Left ventricle myocardium inferior (tissue), 1 donor: Measurements from ENCODE around the gene TMEM101. TPM values are rescaled to one million over a fixed set of nuclear protein-coding genes. Genes with fewer than 3 reads are reported as not detected.
"Not testable (repeated sequence)": the region's sequence is repeated elsewhere in the genome, so short reads cannot be mapped to it uniquely, and the experiment has no call there.

Experiments
- DNase-seq: peaks from one replicate; pipeline ENCODE4 v3.0.0-alpha.2; 2020
- H3K27ac ChIP-seq: fragments of 200-600 bp; replicated peaks from 2 replicates; pipeline ENCODE4 v1.8.0; 2021
- H3K27me3 ChIP-seq: fragments of 200-600 bp; 2 replicates; pipeline ENCODE4 v1.8.0; 2021; ENCODE audit warnings: low read depth
- H3K36me3 ChIP-seq: fragments of 200-600 bp; 2 replicates; pipeline ENCODE4 v1.8.0; 2021
- H3K4me1 ChIP-seq: fragments of 200-600 bp; 2 replicates; pipeline ENCODE4 v1.8.0; 2021
- H3K4me3 ChIP-seq: fragments of 200-600 bp; 2 replicates; pipeline ENCODE4 v1.8.0; 2021; ENCODE audit warnings: mild to moderate bottlenecking, moderate library complexity
- H3K9me3 ChIP-seq: fragments of 200-600 bp; replicated peaks from 2 replicates; pipeline ENCODE4 v1.8.0; 2021
- CTCF ChIP-seq: fragments of 200-600 bp; IDR thresholded peaks from 2 replicates; pipeline ENCODE4 v1.8.0; 2021; ENCODE audit warnings: antibody characterized with exemption, mild to moderate bottlenecking, borderline replicate concordance
- intact Hi-C: fragments of 100-400 bp; cut with micrococcal nuclease; formaldehyde crosslinking; loops from one replicate; pipeline ENCODE4 v1.11.0; 2022
- total RNA-seq: library from RNA; stranded (reverse); fragmentation: NEBNext Ultra II Directional; extraction: Animal tissue kit (Norgen Biotek cat#: 25700); gene quantifications from one replicate; pipeline ENCODE4 v1.2.1, GENCODE V29; 2021
- donor health status: DM: no; HTN: yes; CAD: no; lungs with severe emphysema.

Gene TMEM101
- total RNA-seq, 1 donor from 2014 or later = 18.3 TPM

GRCh38 chr17:44053125-44053872, 38.5 kb upstream of the TMEM101 start:
- H3K27ac ChIP-seq = peak overlapping the region; percentile 75

GRCh38 chr17:44049294-44050060, 34.7 kb upstream of the TMEM101 start:
- TF ChIP-seq CTCF = no peak
- Histone ChIP-seq H3K27ac (no peak overlapping the region), H3K27me3 (no peaks in the 10 kb centered on the region), H3K4me1 (peaks cover 36% of the 10 kb centered on the region), H3K4me3 (no peak overlapping the region), H3K9me3 (no peaks in the 10 kb centered on the region), H3K36me3 (peaks cover 44% of the 10 kb centered on the region)
- no peak for DNase-seq
- intact Hi-C loops = no loop called here

More at GRCh38 chr17:44053125-44053872, 38.5 kb upstream of the TMEM101 start:
- peaks cover 62% of the 10 kb centered on the region for H3K36me3 ChIP-seq
- no peak overlapping the region for H3K4me3 ChIP-seq
- intact Hi-C loops = no loop called here
- DNase-seq = no peak
- peaks cover 36% of the 10 kb centered on the region for H3K4me1 ChIP-seq
- no peaks in the 10 kb centered on the region for H3K9me3 ChIP-seq
- no peaks in the 10 kb centered on the region for H3K27me3 ChIP-seq
- TF ChIP-seq CTCF = no peak

DNA sequence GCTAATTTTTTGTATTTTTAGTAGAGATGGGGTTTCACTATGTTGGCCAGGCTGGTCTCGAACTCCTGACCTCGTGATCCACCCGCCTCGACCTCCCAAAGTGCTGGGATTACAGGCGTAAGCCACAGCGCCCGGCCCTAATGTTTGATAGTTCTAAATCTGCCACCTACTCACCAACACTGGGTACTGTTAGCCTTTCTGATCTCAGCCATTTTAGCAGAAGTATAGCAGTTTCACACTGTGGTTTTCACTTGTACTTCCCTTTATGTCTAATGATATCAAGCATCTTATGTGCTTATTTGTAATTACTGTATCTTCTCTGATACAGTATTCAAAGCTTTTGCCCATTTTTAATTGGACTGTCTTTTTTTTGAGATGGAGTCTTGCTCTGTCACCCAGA, 32.1 kb upstream of the TMEM101 start:
- intact Hi-C loops = not testable (repeated sequence)
- peaks cover 38% of the 10 kb centered on the region for H3K36me3 ChIP-seq

DNA sequence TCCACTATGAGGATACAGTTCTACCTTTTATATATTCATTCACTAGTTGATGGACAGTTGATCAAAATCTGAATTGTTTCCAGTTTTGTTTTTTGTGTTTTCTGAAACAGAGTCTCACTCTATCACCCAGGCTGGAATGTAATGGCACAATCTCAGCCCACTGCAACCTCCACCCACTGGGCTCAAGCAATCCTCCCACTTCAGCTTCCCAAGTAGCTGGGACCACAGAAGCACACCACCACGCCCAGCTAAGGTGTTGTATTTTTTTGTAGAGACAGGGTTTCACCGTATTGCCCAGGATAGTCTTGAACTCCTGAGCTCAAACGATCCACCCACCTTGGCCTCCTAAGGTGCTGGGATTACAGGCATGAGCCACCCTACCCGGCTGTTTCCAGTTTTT, 30.7 kb upstream of the TMEM101 start:
- no peak for TF ChIP-seq CTCF
- H3K4me3 ChIP-seq = no peak overlapping the region
- DNase-seq = no peak
- peaks cover 24% of the 10 kb centered on the region for H3K36me3 ChIP-seq
- H3K9me3 ChIP-seq = no peaks in the 10 kb centered on the region
- H3K27ac ChIP-seq = no peak overlapping the region
- no peaks in the 10 kb centered on the region for H3K27me3 ChIP-seq
- H3K4me1 ChIP-seq = peaks cover 36% of the 10 kb centered on the region
- intact Hi-C loops = no loop called here

More for the DNA sequence above, 32.1 kb upstream of the TMEM101 start:
- not testable (repeated sequence) for H3K27me3 ChIP-seq, H3K27ac ChIP-seq, H3K4me3 ChIP-seq, H3K9me3 ChIP-seq, DNase-seq
- peaks cover 31% of the 10 kb centered on the region for H3K4me1 ChIP-seq

GRCh38 chr17:44044071-44044470, 29.3 kb upstream of the TMEM101 start:
- intact Hi-C loops = no loop called here
- TF ChIP-seq CTCF = no peak
- no peak for DNase-seq
- no peaks in the 10 kb centered on the region for H3K9me3 ChIP-seq
- peaks cover 47% of the 10 kb centered on the region for H3K4me1 ChIP-seq
- no peak overlapping the region for H3K4me3 ChIP-seq
- peak overlapping the region; percentile 44 for H3K27ac ChIP-seq
- peaks cover 10% of the 10 kb centered on the region for H3K36me3 ChIP-seq
- no peaks in the 10 kb centered on the region for H3K27me3 ChIP-seq

- Histone ChIP-seq H3K9me3 (no peaks in the 10 kb centered on the region), H3K27me3 (no peaks in the 10 kb centered on the region), H3K36me3 (peaks cover 11% of the 10 kb centered on the region), H3K4me1 (peaks cover 55% of the 10 kb centered on the region), H3K4me3 (no peak overlapping the region), H3K27ac (peak overlapping the region; percentile 45)
- TF ChIP-seq CTCF = no peak
- no peak for DNase-seq
- intact Hi-C loops = no loop called here
Observed at GRCh38 chr17:44043272-44043696, 28.5 kb upstream of the TMEM101 start.
